ENCODE results near the gene OGFOD2.

DNA sequence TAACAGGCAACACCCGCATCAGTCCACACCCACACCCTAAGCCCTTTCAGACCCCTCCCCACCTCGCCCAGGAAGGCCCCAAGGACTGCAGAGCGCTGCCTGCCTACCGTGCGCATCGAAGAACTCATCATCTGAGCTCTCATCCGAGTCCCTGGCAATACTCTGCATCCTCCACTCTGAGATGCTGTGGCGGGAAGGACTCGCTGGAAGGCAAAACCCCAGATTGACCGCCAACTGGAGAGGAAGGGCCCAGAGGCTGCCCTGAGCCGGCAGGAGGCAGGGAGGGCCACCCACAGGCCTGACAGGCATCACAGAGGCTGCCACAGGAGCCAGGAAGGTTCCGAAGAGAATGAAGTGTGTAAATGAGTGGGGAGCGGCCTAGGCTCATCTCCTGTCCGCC lies 29.2 kb downstream of the OGFOD2 start:
- no peak for TF ChIP-seq POLR2A (IDR thresholded peaks at IDR 0.05)
- TF ChIP-seq, protein P1, sequence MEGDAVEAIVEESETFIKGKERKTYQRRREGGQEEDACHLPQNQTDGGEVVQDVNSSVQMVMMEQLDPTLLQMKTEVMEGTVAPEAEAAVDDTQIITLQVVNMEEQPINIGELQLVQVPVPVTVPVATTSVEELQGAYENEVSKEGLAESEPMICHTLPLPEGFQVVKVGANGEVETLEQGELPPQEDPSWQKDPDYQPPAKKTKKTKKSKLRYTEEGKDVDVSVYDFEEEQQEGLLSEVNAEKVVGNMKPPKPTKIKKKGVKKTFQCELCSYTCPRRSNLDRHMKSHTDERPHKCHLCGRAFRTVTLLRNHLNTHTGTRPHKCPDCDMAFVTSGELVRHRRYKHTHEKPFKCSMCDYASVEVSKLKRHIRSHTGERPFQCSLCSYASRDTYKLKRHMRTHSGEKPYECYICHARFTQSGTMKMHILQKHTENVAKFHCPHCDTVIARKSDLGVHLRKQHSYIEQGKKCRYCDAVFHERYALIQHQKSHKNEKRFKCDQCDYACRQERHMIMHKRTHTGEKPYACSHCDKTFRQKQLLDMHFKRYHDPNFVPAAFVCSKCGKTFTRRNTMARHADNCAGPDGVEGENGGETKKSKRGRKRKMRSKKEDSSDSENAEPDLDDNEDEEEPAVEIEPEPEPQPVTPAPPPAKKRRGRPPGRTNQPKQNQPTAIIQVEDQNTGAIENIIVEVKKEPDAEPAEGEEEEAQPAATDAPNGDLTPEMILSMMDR (IDR thresholded peaks at IDR 0.05) = no peak
